Measurements from ENCODE around the gene SRPRA.

SRPRA gene

GRCh38 chr11:126277322-126277721 lies 8.6 kb upstream of the SRPRA start:
- Histone ChIP-seq H3K4me1 (ENCODE audit: control insufficient read depth, low read depth, low read length) (peaks cover 3% of the 10 kb centered on the region), H2BK15ac (replicated peaks; ENCODE audit: low read depth) (no peak overlapping the region), H3K4me2 (ENCODE audit: low read length) (no peak overlapping the region), H3K18ac (ENCODE audit: low read length) (no peak overlapping the region), H3K79me2 (ENCODE audit: control insufficient read depth, insufficient read depth, low read length) (no peaks in the 10 kb centered on the region), H4K5ac (ENCODE audit: low read length) (no peak overlapping the region), H3K23ac (ENCODE audit: low read length) (no peak overlapping the region), H4K8ac (ENCODE audit: low read depth, low read length) (no peak overlapping the region), H3K79me1 (ENCODE audit: low read length) (no peaks in the 10 kb centered on the region), H3K4me3 (ENCODE audit: low read length) (no peak overlapping the region), H3K9ac (ENCODE audit: low read length) (no peak overlapping the region), H3K27ac (ENCODE audit: low read depth, low read length) (no peak overlapping the region), H2BK5ac (ENCODE audit: low read length) (no peak overlapping the region), H3K36me3 (ENCODE audit: control insufficient read depth, insufficient read depth, low read length) (peaks cover 1% of the 10 kb centered on the region), H3K56ac (ENCODE audit: low read length) (no peak overlapping the region), H3K27me3 (ENCODE audit: insufficient read depth, low read length, poor library complexity) (no peaks in the 10 kb centered on the region), H3K4ac (ENCODE audit: low read depth, low read length) (no peak overlapping the region), H2AK5ac (ENCODE audit: low read length) (no peak overlapping the region), H2BK120ac (ENCODE audit: low read depth, low read length) (no peak overlapping the region)
- no CpG with 5 or more reads among the region's 11 CpGs for WGBS (ENCODE audit: extremely low coverage, insufficient coverage, low lambda C conversion rate)
- no peak for DNase-seq

GRCh38 chr11:126268361-126268707 lies 361 bp downstream of the SRPRA start:
- Histone ChIP-seq H3K36me3 (ENCODE audit: control insufficient read depth, insufficient read depth, low read length) (peaks cover 26% of the 10 kb centered on the region), H3K79me2 (ENCODE audit: control insufficient read depth, insufficient read depth, low read length) (peaks cover 22% of the 10 kb centered on the region), H4K5ac (ENCODE audit: low read length) (no peak overlapping the region), H3K9ac (ENCODE audit: low read length) (peak overlapping the region; percentile 98), H2BK120ac (ENCODE audit: low read depth, low read length) (no peak overlapping the region), H3K4me3 (ENCODE audit: low read length) (peak overlapping the region; percentile 95), H3K4me2 (ENCODE audit: low read length) (peak overlapping the region; percentile 24), H3K4me1 (ENCODE audit: control insufficient read depth, low read depth, low read length) (no peaks in the 10 kb centered on the region), H2BK15ac (replicated peaks; ENCODE audit: low read depth) (no peak overlapping the region), H2AK5ac (ENCODE audit: low read length) (no peak overlapping the region), H3K4ac (ENCODE audit: low read depth, low read length) (peak overlapping the region; percentile 89), H3K18ac (ENCODE audit: low read length) (peak overlapping the region; percentile 40), H3K27ac (ENCODE audit: low read depth, low read length) (peak overlapping the region; percentile 68), H3K56ac (ENCODE audit: low read length) (peak overlapping the region; percentile 98), H3K27me3 (ENCODE audit: insufficient read depth, low read length, poor library complexity) (no peaks in the 10 kb centered on the region), H3K23ac (ENCODE audit: low read length) (peak overlapping the region; percentile 72), H3K79me1 (ENCODE audit: low read length) (peaks cover 17% of the 10 kb centered on the region), H2BK5ac (ENCODE audit: low read length) (peak overlapping the region; percentile 57), H4K8ac (ENCODE audit: low read depth, low read length) (no peak overlapping the region)
- DNase-seq = no peak
- no CpG with 5 or more reads among the region's 23 CpGs for WGBS (ENCODE audit: extremely low coverage, insufficient coverage, low lambda C conversion rate)

- peak overlapping the region; percentile 95 for H3K4me3 ChIP-seq (ENCODE audit: low read length)
- no peak overlapping the region for H4K5ac ChIP-seq (ENCODE audit: low read length)
- peaks cover 31% of the 10 kb centered on the region for H3K36me3 ChIP-seq (ENCODE audit: control insufficient read depth, insufficient read depth, low read length)
- no peaks in the 10 kb centered on the region for H3K4me1 ChIP-seq (ENCODE audit: control insufficient read depth, low read depth, low read length)
- no peak overlapping the region for H2BK15ac ChIP-seq (replicated peaks; ENCODE audit: low read depth)
- H3K23ac ChIP-seq (ENCODE audit: low read length) = no peak overlapping the region
- peaks cover 22% of the 10 kb centered on the region for H3K79me2 ChIP-seq (ENCODE audit: control insufficient read depth, insufficient read depth, low read length)
- H3K79me1 ChIP-seq (ENCODE audit: low read length) = peaks cover 17% of the 10 kb centered on the region
- H3K18ac ChIP-seq (ENCODE audit: low read length) = no peak overlapping the region
- H2BK5ac ChIP-seq (ENCODE audit: low read length) = no peak overlapping the region
- no peaks in the 10 kb centered on the region for H3K27me3 ChIP-seq (ENCODE audit: insufficient read depth, low read length, poor library complexity)
- no peak overlapping the region for H3K4ac ChIP-seq (ENCODE audit: low read depth, low read length)
- no peak overlapping the region for H2BK120ac ChIP-seq (ENCODE audit: low read depth, low read length)
- peak overlapping the region; percentile 24 for H3K4me2 ChIP-seq (ENCODE audit: low read length)
- peak overlapping the region; percentile 98 for H3K56ac ChIP-seq (ENCODE audit: low read length)
- H3K9ac ChIP-seq (ENCODE audit: low read length) = peak overlapping the region; percentile 98
- H2AK5ac ChIP-seq (ENCODE audit: low read length) = no peak overlapping the region
- H4K8ac ChIP-seq (ENCODE audit: low read depth, low read length) = no peak overlapping the region
- WGBS (ENCODE audit: extremely low coverage, insufficient coverage, low lambda C conversion rate) = no CpG with 5 or more reads among the region's 6 CpGs
- H3K27ac ChIP-seq (ENCODE audit: low read depth, low read length) = no peak overlapping the region
- DNase-seq = no peak
These were observed 1.0 kb downstream of the SRPRA start for GRCh38 chr11:126267650-126268049.

DNA sequence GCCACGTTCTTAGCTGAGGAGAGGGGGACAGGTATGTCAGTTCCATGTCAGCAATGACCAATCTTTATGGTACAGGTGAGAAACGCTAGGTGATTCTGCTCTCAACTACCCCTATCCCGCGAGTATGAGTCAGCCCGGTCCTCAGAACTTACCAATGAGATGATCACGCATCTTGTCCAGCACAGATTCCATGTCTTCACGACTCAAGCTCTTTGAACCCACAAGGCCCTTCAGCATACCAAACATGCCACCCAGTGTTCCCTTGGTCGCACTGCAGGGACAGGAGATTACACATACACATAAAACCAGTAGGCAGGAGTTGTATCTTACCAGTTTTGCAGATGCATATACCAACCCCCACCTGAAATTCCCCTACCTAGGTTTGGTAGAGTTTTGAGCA lies 2.9 kb downstream of the SRPRA start:
- no peak overlapping the region for H2BK120ac ChIP-seq (ENCODE audit: low read depth, low read length)
- no peak overlapping the region for H4K8ac ChIP-seq (ENCODE audit: low read depth, low read length)
- no peak overlapping the region for H2BK15ac ChIP-seq (replicated peaks; ENCODE audit: low read depth)
- no peak overlapping the region for H3K9ac ChIP-seq (ENCODE audit: low read length)
- peaks cover 15% of the 10 kb centered on the region for H3K79me1 ChIP-seq (ENCODE audit: low read length)
- H3K79me2 ChIP-seq (ENCODE audit: control insufficient read depth, insufficient read depth, low read length) = peaks cover 22% of the 10 kb centered on the region
- H3K27me3 ChIP-seq (ENCODE audit: insufficient read depth, low read length, poor library complexity) = no peaks in the 10 kb centered on the region
- H3K4me3 ChIP-seq (ENCODE audit: low read length) = no peak overlapping the region
- no peak overlapping the region for H2BK5ac ChIP-seq (ENCODE audit: low read length)
- H3K18ac ChIP-seq (ENCODE audit: low read length) = no peak overlapping the region
- no peak overlapping the region for H3K27ac ChIP-seq (ENCODE audit: low read depth, low read length)
- no peak overlapping the region for H2AK5ac ChIP-seq (ENCODE audit: low read length)
- H3K36me3 ChIP-seq (ENCODE audit: control insufficient read depth, insufficient read depth, low read length) = peaks cover 36% of the 10 kb centered on the region
- peak; percentile 23 for DNase-seq
- H3K4me1 ChIP-seq (ENCODE audit: control insufficient read depth, low read depth, low read length) = no peaks in the 10 kb centered on the region
- no peak overlapping the region for H3K4me2 ChIP-seq (ENCODE audit: low read length)
- H4K5ac ChIP-seq (ENCODE audit: low read length) = no peak overlapping the region
- H3K23ac ChIP-seq (ENCODE audit: low read length) = no peak overlapping the region
- H3K56ac ChIP-seq (ENCODE audit: low read length) = no peak overlapping the region
- H3K4ac ChIP-seq (ENCODE audit: low read depth, low read length) = no peak overlapping the region
- no CpG with 5 or more reads among the region's 8 CpGs for WGBS (ENCODE audit: extremely low coverage, insufficient coverage, low lambda C conversion rate)

- no peak overlapping the region for H3K23ac ChIP-seq (ENCODE audit: low read length)
- no peak overlapping the region for H2BK120ac ChIP-seq (ENCODE audit: low read depth, low read length)
- no peak overlapping the region for H3K4me2 ChIP-seq (ENCODE audit: low read length)
- H3K56ac ChIP-seq (ENCODE audit: low read length) = no peak overlapping the region
- no peak overlapping the region for H2BK5ac ChIP-seq (ENCODE audit: low read length)
- no peak overlapping the region for H3K18ac ChIP-seq (ENCODE audit: low read length)
- H3K79me1 ChIP-seq (ENCODE audit: low read length) = peaks cover 3% of the 10 kb centered on the region
- no peak overlapping the region for H4K5ac ChIP-seq (ENCODE audit: low read length)
- H2AK5ac ChIP-seq (ENCODE audit: low read length) = no peak overlapping the region
- no peak overlapping the region for H3K27ac ChIP-seq (ENCODE audit: low read depth, low read length)
- WGBS (ENCODE audit: extremely low coverage, insufficient coverage, low lambda C conversion rate) = no CpG with 5 or more reads among the region's 6 CpGs
- H2BK15ac ChIP-seq (replicated peaks; ENCODE audit: low read depth) = no peak overlapping the region
- H3K79me2 ChIP-seq (ENCODE audit: control insufficient read depth, insufficient read depth, low read length) = peaks cover 11% of the 10 kb centered on the region
- H3K4me1 ChIP-seq (ENCODE audit: control insufficient read depth, low read depth, low read length) = no peaks in the 10 kb centered on the region
- H3K9ac ChIP-seq (ENCODE audit: low read length) = no peak overlapping the region
- H3K36me3 ChIP-seq (ENCODE audit: control insufficient read depth, insufficient read depth, low read length) = peaks cover 36% of the 10 kb centered on the region
- no peak overlapping the region for H3K4ac ChIP-seq (ENCODE audit: low read depth, low read length)
- no peaks in the 10 kb centered on the region for H3K27me3 ChIP-seq (ENCODE audit: insufficient read depth, low read length, poor library complexity)
- no peak for DNase-seq
- H3K4me3 ChIP-seq (ENCODE audit: low read length) = no peak overlapping the region
- H4K8ac ChIP-seq (ENCODE audit: low read depth, low read length) = no peak overlapping the region
These were observed 5.2 kb downstream of the SRPRA start for GRCh38 chr11:126263489-126263888.

- Histone ChIP-seq H3K36me3 (ENCODE audit: control insufficient read depth, insufficient read depth, low read length) (peaks cover 36% of the 10 kb centered on the region), H3K4me2 (ENCODE audit: low read length) (no peak overlapping the region), H2BK120ac (ENCODE audit: low read depth, low read length) (no peak overlapping the region), H3K27me3 (ENCODE audit: insufficient read depth, low read length, poor library complexity) (no peaks in the 10 kb centered on the region), H3K79me2 (ENCODE audit: control insufficient read depth, insufficient read depth, low read length) (no peaks in the 10 kb centered on the region), H2BK15ac (replicated peaks; ENCODE audit: low read depth) (no peak overlapping the region), H4K5ac (ENCODE audit: low read length) (no peak overlapping the region), H2BK5ac (ENCODE audit: low read length) (no peak overlapping the region), H3K56ac (ENCODE audit: low read length) (no peak overlapping the region), H3K4me1 (ENCODE audit: control insufficient read depth, low read depth, low read length) (no peaks in the 10 kb centered on the region), H3K18ac (ENCODE audit: low read length) (no peak overlapping the region), H4K8ac (ENCODE audit: low read depth, low read length) (no peak overlapping the region), H3K4ac (ENCODE audit: low read depth, low read length) (no peak overlapping the region), H3K23ac (ENCODE audit: low read length) (no peak overlapping the region), H3K9ac (ENCODE audit: low read length) (no peak overlapping the region), H2AK5ac (ENCODE audit: low read length) (no peak overlapping the region), H3K27ac (ENCODE audit: low read depth, low read length) (no peak overlapping the region), H3K79me1 (ENCODE audit: low read length) (no peaks in the 10 kb centered on the region), H3K4me3 (ENCODE audit: low read length) (no peak overlapping the region)
- no peak for DNase-seq
- WGBS (ENCODE audit: extremely low coverage, insufficient coverage, low lambda C conversion rate) = no CpG with 5 or more reads among the region's 6 CpGs
These were observed 6.5 kb downstream of the SRPRA start for GRCh38 chr11:126262216-126262615.

Measured in mesendoderm (in vitro differentiated cells).